Osteocyte (in vitro differentiated cells): ENCODE data around the gene BICDL2. TPM values are rescaled to one million over a fixed set of nuclear protein-coding genes. Genes with fewer than 3 reads are reported as not detected.
"Not testable (repeated sequence)": the region's sequence is repeated elsewhere in the genome, so short reads cannot be mapped to it uniquely, and the experiment has no call there.

Source experiments
- DNase-seq: peaks from one replicate; pipeline ENCODE4 v3.0.0; 2021; ENCODE audit warnings: mixed read lengths; ENCODE audit not compliant: unreplicated experiment; ENCODE audit errors: extremely low spot score
- H3K27ac Mint-ChIP-seq: one replicate; pipeline ENCODE4 v1.8.0; 2021; ENCODE audit warnings: mild to moderate bottlenecking, mixed read lengths; ENCODE audit not compliant: unreplicated experiment
- H3K27me3 Mint-ChIP-seq: one replicate; pipeline ENCODE4 v1.8.0; 2021; ENCODE audit warnings: mixed read lengths; ENCODE audit not compliant: unreplicated experiment
- H3K36me3 Mint-ChIP-seq: one replicate; pipeline ENCODE4 v1.8.0; 2021; ENCODE audit warnings: mixed read lengths; ENCODE audit not compliant: unreplicated experiment
- H3K4me1 Mint-ChIP-seq: one replicate; pipeline ENCODE4 v1.8.0; 2021; ENCODE audit warnings: mixed read lengths; ENCODE audit not compliant: unreplicated experiment
- H3K4me3 Mint-ChIP-seq: one replicate; pipeline ENCODE4 v1.8.0; 2021; ENCODE audit warnings: mild to moderate bottlenecking, moderate library complexity, mixed read lengths; ENCODE audit not compliant: unreplicated experiment
- H3K9me3 Mint-ChIP-seq: one replicate; pipeline ENCODE4 v1.8.0; 2021; ENCODE audit warnings: mixed read lengths; ENCODE audit not compliant: unreplicated experiment
- CTCF ChIP-seq: fragments of 200-600 bp; sonication (generic); IDR thresholded peaks from 2 replicates; pipeline ENCODE4 v1.5.0; 2021; ENCODE audit warnings: antibody characterized with exemption, mild to moderate bottlenecking, moderate library complexity
- total RNA-seq: library from RNA; stranded (reverse); gene quantifications from 2 replicates; pipeline ENCODE4 v1.2.1, GENCODE V29; 2021

The BICDL2 gene
- total RNA-seq, 1 donor from 2014 or later, result not detected

- Mint-ChIP-seq H3K9me3 (no peaks in the 10 kb centered on the region), H3K4me3 (no peak overlapping the region)
- TF ChIP-seq CTCF, result no peak
These were observed 18.4 kb upstream of the BICDL2 start for GRCh38 chr16:3054965-3055733.

GRCh38 chr16:3053330-3053710 is 16.6 kb upstream of the BICDL2 start:
- H3K27me3 Mint-ChIP-seq, H3K4me3 Mint-ChIP-seq, H3K4me1 Mint-ChIP-seq, H3K36me3 Mint-ChIP-seq, H3K27ac Mint-ChIP-seq, H3K9me3 Mint-ChIP-seq, DNase-seq: not testable (repeated sequence)

More at GRCh38 chr16:3054965-3055733, 18.4 kb upstream of the BICDL2 start:
- peaks cover 13% of the 10 kb centered on the region for H3K4me1 Mint-ChIP-seq
- no peak overlapping the region for H3K27ac Mint-ChIP-seq
- DNase-seq, result no peak
- peaks cover 6% of the 10 kb centered on the region for H3K27me3 Mint-ChIP-seq
- peaks cover 6% of the 10 kb centered on the region for H3K36me3 Mint-ChIP-seq

GRCh38 chr16:3052571-3053329 is 16.0 kb upstream of the BICDL2 start:
- not testable (repeated sequence) for H3K4me3 Mint-ChIP-seq, H3K9me3 Mint-ChIP-seq, H3K36me3 Mint-ChIP-seq, H3K4me1 Mint-ChIP-seq, DNase-seq, H3K27ac Mint-ChIP-seq
- H3K27me3 Mint-ChIP-seq, result peaks cover 15% of the 10 kb centered on the region

GRCh38 chr16:3051494-3051893 is 14.8 kb upstream of the BICDL2 start:
- no peak for DNase-seq
- no peak for TF ChIP-seq CTCF
- Mint-ChIP-seq H3K4me3 (no peak overlapping the region), H3K27ac (no peak overlapping the region), H3K9me3 (no peaks in the 10 kb centered on the region), H3K36me3 (peaks cover 6% of the 10 kb centered on the region), H3K4me1 (peaks cover 2% of the 10 kb centered on the region), H3K27me3 (peaks cover 18% of the 10 kb centered on the region)

GRCh38 chr16:3051009-3051408 is 14.3 kb upstream of the BICDL2 start:
- peaks cover 2% of the 10 kb centered on the region for H3K4me1 Mint-ChIP-seq
- no peak overlapping the region for H3K27ac Mint-ChIP-seq
- H3K27me3 Mint-ChIP-seq, result peaks cover 18% of the 10 kb centered on the region
- no peaks in the 10 kb centered on the region for H3K9me3 Mint-ChIP-seq
- no peak for DNase-seq
- no peak overlapping the region for H3K4me3 Mint-ChIP-seq
- H3K36me3 Mint-ChIP-seq, result peaks cover 6% of the 10 kb centered on the region
- no peak for TF ChIP-seq CTCF

- Mint-ChIP-seq H3K4me3 (no peak overlapping the region), H3K36me3 (peaks cover 6% of the 10 kb centered on the region), H3K9me3 (no peaks in the 10 kb centered on the region), H3K27me3 (peaks cover 18% of the 10 kb centered on the region), H3K27ac (no peak overlapping the region), H3K4me1 (peaks cover 3% of the 10 kb centered on the region)
- no peak for DNase-seq
- no peak for TF ChIP-seq CTCF
These were observed 13.7 kb upstream of the BICDL2 start for GRCh38 chr16:3050487-3050886.
